ENCODE data around the gene TTF2.
"Not testable (repeated sequence)": the region's sequence is repeated elsewhere in the genome, so short reads cannot be mapped to it uniquely, and the experiment has no call there.

Gene TTF2

DNA sequence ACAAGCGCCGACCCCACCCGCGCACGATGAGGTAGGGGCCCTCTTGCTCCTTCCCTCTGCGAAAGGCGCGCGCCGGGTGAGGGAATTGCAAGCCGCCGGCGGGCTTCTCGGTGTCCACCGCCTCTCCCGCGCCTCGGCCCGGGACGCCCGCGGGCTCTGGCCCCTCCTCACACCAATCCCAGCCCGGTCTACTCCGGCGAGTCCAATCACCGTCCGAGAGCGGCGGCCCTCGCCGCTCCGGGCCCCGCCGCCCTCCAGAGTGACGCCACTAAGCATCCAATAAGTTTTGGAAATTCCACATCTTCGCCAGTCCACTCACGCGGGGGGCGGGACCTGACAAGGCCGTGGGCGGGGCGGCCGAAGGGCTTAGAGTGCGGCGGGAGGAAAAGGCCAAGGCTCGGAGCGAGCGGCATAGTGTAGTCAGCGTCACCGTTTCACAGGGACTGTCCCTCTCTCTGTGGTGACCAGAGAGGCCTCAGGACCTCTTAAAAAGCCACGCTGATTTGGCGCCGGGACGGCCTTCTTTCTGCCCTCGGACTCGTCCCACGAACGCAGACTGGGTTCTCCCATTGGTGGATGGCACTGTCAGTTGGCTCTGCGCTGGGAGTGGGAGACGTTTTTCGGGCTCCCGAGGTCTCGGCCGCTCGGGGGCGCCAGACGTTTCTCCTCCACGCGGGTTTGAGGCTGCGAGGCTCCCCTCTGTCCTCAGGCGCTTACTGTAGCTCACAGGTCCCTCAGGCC, 61.6 kb downstream of the TTF2 start, which contains the start of gene TRIM45:
TSS of gene TRIM45 (minus strand) at position 161 of the 741 bp plus-strand sequence. CDS start 548 bp downstream, outside the sequence.
- peak; percentile 98 for DNase-seq (ENCODE audit: low spot score)

DNA sequence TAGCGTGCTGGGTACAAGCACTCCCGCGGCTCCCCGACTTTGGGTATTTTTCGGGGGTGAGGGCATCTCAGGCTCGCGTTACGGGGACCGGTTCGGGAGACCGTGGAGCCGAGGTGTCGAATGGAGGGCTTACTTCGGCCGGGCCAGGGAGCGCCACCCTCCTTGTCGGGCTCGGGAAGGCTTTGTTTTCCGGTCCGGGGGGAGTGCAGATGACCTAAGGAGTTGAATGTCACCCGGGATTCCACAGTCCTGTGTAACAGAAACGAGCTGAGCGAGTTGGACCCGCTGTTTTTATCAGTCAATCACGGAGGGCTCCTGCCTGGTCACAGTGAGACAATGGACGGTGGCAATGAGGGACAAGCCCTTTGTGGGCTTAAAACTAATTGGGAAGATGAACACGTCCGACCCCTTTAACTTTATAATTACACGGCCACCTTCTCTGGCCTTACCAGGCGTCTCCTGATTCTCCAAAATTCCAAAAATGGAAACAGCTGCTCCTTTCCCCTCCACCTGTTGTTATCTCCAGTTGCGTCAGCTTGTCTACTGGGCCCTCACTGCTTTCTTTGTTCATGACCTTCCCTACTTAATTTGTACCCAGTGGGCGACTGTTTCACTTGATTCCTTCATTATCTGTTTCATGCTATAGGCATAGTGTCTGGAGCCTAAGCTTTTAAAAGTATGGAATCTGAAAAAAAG, 62.4 kb downstream of the TTF2 start:
- no peak for DNase-seq (ENCODE audit: low spot score)

DNA sequence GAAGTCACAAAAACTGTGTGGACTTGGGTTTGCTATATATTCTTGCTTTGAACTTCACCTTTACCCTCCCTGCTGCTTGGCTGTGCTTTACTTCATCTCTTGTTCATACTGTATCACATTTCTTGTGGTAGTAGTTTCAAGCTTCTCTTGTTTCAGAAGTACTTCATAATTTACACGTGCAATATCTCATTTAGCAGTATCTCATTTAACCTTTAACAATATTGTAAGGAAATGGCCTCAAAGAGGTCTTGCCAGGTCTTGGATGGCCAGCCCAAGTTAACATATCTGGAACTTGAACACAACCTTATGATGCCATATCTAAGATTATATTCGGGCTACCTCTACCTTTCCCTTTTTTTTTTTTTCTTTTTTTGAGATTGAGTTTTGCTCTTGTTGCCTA, 63.1 kb downstream of the TTF2 start:
- no peak for DNase-seq (ENCODE audit: low spot score)

DNA sequence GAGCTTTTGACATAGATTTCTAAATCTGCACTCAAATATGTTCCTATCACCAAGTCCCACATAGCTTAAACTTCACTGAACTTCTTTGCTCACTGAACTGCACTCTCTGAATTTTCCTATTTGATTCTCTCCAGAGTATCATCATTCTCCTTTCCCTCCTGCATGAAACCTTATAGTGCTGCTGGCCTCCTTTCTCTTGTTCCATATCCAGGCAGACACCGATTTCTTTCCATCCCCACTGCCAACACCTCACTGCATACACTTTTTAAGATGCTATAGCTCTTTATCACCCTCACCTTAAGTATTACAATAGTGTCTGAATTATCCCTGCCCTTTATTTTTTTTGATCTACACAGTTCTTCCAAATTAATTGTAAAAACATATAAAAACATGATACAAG, 64.5 kb downstream of the TTF2 start:
- DNase-seq (ENCODE audit: low spot score): no peak

DNA sequence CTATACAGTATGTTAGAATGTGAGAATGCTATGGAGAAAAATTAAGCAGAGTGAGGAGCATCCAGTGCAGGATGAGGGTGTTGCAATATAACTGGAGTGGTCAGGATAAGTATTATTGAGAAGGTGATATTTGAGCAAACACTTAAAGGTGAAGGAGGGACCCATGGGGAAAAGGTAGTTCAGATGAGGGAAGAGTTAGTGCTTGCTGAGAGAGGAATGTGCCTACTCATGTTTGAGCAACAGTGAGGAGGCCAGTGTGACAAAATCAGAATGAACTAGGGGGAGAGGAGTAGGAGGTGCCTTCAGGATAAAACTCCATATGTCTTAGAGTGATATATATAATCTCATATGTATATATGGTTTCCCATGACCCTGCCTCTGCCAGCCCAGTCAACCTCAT, 67.7 kb downstream of the TTF2 start:
- no peak for DNase-seq (ENCODE audit: low spot score)

DNA sequence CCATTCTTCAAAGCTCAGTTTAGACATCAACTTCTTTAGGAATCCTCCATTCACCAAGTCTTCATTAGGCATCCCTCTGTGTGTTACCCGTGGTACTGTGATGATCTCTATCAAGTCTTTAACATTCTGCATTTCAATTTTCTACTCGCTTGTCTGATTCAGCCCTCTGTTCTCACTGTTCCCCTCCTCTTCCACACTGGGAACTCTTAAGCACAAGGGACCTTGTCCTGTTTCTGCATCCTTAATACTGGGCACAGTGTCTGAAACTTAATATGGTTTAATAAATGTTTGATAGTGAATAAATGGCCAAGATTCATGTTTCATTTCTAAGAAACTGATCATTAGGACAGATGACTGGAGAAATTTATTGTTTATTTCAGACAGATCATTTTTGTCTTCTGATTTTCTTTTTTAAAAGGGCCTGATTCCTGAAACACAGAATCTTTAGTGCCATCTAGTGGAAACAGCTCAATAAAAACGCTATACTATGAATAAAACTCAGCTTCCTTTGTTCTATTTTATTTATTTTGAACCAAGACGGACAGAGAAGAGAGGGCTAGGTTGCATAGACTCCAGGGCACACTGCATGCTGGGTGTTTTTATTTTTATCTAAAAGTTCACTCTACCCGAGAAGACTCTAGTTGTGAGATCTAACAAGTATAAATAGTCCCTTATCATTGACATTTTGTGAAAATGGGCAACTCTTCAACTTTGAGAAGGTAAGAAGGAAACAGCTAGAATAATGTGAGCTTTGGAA, 68.4 kb downstream of the TTF2 start:
- DNase-seq (ENCODE audit: low spot score): peak; percentile 35

DNA sequence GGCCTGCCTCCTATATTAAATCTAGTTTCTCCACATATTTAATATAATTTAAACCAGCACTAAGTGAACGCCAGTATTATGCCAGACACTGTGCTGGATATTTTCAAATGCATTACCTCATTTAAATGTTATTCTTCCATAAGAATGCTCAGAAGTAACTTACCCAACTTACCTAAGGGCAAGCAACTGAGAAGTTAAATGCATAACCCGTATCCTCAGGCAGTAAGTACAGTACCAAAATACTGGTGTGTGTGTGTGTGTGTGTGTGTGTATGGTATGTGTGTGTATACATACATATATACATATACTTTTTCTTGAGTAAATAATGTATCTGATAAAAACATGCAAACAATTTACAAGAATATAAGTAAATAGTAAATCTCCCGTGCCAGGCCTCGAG, 70.4 kb downstream of the TTF2 start:
- no peak for DNase-seq (ENCODE audit: low spot score)

DNA sequence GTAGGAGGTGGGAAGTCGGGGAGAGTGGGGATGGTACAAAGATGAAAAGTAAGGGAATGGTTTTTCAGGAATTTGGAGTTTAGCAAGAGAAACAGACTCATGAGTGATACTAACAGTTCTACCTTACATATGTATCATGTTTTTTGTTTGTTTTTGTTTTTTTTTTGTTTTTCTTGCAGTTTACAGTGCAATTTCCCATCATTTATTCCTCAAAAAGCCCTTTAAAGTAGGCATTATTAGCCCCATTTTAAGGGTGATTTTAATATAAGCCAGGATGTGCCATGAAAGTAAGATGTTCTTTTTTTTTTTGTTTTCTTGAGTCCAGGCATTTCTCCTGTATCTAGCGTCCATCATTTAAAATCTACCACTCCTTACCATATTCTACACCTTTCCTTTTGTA, 75.2 kb downstream of the TTF2 start:
- no peak for DNase-seq (ENCODE audit: low spot score)

DNA sequence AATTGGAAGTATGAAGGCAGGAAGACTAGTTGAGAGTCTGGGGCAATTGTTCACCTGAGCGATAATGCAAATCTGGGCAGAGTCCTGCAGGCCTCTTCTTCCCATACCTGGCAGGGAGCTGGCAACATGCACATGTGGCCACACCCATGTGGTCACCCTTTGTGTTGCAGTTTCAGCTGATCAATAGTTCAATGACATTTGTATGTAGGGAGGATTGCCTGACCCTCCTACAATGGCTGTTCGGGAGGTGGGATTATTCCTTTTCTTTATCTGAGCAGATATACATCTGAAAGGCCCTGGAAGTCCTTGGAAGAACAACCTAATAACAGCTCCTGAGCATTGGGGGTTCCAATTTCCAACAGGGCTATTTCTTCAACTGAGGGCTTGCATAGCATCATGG, 76.6 kb downstream of the TTF2 start:
- DNase-seq (ENCODE audit: low spot score): no peak

DNA sequence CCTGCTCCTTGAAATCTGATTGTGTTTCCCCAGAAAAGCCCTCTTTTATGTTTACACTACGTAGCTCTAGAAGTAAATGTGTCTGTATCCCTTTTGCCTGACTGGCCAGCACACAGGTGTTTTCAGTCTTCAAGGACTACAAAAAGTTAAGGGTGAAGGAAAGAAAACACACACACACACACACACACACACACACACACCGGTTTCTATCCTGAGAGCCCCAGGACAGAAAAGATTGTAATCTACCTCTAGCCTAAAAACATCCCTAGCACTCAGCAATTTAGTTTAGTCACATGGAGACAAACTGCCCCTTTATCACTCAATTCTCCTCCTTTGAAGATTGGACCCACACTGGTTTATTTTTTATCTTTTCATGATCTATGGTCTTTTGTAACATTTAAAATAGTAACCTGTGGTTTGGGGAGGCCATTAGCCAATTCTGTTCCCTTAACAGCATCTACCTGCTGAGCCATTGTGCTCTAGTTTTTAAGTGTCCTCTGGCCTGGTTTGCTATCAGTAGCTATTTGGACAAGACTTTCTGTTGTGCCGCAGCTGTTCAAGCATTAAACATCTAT, 77.2 kb downstream of the TTF2 start:
- no peak for DNase-seq (ENCODE audit: low spot score)

DNA sequence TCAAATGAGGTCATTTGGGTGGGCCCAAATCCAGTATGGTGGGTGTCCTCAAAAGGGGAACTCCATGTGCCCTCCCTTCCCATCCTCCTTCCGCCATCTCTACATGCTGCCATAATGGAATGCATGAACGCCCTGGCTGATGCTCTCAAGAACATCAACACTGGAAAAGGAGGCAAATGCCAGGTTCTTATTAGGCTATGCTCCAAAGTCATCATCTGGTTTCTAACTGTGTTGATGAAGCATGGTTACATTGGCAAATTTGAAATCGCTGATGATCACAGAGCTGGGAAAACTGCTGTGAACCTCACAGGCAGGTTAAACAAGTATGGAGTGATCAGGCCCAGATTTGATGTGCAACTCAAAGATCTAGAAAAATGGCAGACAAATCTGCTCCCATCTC, 78.0 kb downstream of the TTF2 start:
- DNase-seq (ENCODE audit: low spot score): no peak

DNA sequence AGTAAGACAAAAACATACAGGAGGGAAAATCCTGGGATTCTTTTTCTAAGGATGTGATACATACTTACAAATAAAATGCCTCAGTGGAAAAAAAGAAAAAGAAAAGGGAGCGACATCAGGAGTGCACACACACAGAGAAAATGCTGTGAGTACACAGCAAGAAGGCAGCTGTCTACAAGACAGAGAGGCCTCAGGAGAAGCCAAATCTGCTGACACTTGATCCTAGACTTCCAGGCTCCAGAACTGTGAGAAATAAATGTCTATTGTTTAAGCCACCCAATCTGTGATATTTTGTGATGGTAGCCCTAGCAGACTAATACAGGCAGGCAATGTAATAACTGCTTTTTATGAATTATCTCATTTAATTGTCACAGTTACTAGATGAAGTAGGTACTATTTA, 78.4 kb downstream of the TTF2 start:
- DNase-seq (ENCODE audit: low spot score): no peak

DNA sequence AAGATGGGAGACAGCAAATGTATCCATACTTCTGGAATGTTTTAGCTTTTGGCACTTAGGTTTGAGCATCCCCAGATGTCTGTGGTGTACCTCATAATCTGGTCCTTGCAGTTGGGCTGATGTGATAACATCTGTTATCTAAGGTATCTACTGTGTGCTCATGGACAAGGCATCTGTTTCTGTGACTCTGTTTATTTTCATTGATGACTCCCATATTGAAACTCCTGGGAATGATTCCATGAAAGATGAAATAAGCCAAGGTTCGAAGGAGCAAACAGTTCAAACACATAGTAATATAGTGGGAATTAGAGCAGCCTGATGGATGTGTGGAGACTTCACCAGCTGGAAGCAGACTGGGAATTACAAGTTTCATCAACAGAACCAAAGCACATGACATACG, 82.1 kb downstream of the TTF2 start:
- DNase-seq (ENCODE audit: low spot score): no peak

DNA sequence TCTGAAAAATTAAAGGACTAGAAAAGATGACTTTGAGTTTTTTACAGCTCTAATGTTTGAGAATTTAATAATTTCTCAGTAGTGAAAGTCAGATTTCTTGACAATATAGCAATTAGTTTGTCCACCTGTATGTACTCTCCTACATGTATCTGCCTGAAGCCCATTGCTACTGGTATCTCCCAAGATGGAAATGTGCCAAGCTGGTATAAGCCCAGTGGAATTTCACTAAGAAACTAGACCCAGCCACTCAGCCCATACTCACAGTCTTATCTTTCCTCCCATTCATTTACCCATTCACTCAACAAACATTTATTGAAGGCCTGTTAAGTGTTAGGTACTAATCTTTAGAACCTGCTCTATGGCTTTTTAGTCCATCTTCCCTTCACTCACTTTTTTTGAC, 83.0 kb downstream of the TTF2 start:
- DNase-seq (ENCODE audit: low spot score): no peak

DNA sequence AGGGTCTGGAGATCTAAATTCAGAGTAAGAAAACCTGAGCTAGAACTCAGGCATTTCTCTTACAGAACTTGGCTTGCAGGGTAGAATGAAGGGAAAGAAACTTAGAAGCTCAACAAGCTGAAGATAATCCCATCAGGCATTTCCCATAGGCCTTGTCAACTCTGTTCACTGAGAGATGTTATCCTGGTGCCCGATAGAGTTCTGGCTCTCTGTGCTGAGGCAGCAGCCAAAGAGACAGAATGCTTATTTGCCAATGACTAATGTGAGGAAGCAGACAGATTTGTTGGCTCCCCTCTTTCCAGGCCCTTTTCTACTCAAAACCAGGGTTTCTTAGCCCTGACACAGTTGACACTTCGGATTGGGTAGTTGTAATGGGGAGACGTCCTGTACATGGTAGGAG, 83.7 kb downstream of the TTF2 start:
- DNase-seq (ENCODE audit: low spot score): peak; percentile 37

DNA sequence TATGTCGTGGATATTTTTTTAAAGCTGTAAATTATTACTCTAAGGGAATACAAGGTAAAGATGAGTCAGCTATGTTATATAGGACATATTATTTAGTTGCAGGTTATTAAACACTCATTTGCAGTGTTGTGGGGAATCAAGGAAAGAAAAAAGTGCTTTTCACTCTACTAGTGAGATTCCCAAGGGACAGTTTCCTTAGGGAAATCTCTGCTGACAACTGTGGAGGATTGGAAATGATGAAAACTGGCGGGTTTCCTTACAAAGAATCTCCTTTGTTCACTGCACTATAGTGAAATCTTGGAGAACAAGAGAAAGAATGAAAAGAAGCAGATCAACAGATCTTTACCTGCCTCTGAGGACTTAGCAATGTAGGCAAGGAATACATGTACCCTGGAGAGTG, 85.9 kb downstream of the TTF2 start:
- DNase-seq (ENCODE audit: low spot score): no peak

DNA sequence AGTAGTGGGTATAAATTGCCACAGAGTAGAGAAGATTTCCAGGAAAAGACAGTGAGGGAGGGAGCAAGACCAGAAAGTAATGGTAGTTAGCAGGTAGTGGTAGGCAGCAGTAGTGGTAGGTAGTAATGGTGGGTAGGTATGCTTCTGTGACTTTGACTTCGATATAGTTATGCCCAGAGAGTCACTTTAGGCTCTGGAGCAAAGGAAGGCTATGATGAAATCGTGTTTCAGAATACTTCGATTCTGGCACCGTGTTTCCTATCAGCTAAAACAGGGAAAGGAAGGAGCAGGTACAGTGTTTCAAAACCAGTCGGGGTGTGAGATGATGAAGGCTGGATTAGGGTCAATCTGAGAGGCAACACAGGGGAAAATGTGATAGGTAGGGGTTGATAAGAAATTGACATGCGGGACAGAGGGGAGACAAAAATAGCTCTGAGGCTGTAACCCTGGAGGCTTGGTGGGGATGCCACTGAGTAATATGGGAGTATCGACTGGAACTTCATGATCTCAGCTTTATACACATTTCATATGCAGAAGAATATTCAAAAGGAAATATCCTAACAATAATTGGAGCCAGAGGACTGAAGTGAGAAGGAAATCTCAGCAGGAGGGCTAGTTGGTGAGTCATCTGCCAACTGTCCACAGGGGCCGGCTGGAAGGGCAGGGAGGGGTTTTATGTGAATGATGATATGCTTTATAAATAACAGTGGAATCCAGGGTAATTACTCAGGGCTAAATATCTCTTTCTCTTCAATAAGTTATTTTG, 86.6 kb downstream of the TTF2 start:
- DNase-seq (ENCODE audit: low spot score): no peak

DNA sequence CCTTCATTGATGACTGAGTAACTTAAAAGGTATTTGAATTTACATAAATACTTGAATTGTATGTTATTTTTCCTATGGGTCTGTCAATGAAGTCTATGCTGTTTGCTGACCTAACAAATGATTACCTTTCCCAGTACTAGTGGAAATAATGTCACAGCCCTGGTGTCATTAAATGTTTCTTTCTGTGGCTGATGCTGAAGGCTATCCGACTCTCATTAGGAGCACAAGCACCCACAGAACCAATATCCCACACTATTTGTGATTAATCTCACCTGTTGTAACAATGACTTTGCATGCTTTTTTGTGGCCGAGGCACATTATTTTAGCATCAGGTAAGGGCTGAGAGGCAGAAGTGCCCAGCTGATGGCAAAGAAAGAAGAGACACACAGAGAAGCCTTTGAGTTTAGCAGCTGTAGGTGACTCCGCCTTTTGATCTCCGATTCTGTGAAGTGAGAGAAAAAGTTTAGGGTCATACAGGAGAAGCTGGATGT, 87.3 kb downstream of the TTF2 start:
- DNase-seq (ENCODE audit: low spot score): no peak

DNA sequence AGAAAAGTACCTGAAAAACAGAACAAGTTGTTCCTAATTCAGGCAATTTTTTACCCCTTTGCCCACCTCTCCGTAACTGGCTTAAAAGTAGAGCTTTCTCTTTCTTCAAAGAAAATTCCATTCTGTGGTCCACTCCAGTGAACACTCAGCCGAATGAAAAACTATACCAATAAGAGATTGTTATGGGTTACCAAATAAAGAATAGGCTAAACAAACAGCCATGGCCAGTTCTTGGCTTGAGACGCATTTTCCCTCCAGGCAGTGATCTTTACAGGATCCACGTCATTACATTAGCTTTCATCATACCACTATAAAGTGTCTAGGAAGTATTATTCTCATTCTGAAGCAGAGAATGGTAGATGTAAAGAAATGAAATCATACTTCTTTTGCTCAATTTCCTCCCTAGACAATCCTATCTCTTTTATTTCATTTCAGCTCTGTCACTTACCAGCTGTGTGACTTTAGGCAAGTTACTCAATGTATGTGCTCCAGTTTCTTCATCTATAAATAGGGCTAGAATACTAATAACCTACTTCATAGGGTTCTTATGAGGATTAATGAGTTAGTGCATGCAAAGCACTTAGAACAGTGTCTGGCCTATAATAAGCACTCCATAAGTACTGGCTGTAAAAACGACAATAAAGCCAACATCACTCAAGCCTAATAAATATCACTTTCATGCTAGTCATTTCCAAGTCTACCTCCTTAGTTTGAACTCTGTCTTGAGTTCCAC, 87.9 kb downstream of the TTF2 start:
- DNase-seq (ENCODE audit: low spot score): no peak

DNA sequence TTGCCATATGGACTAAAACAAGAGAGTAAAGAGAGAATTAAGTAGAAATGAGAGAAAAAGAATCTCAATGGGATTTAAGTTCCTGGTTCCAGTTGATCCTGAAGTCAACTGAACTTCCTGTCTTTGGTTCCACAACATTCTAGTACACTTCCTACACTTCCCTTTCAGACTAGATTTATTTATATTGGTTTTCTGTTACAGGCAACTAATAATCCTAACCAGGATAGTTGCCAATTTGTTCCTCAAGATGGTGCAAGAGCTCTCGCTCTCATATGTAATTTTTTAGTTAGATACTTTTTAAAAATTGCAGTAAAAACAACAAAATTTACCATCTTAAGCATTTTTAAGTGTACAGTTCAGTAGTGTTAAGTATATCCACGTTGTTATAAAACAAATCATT, 90.2 kb downstream of the TTF2 start:
- no peak for DNase-seq (ENCODE audit: low spot score)

DNA sequence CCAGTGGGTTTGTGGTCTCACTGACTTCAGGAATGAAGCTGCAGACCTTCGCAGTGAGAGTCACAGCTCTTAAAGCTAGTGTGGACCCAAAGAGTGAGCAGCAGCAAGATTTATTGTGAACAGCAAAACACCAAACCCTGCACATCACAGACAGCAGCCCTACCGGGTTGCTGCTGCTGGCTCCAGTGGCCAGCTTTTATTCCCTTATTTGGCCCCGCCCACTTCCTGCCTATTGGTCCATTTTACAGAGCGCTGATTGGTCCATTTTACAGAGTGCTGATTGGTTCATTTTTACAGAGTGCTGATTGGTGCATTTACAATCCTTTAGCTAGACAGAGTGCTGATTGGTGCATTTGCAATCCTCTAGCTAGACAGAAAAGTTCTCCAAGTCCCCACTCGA, 91.2 kb downstream of the TTF2 start:
- DNase-seq (ENCODE audit: low spot score): not testable (repeated sequence)
